Activated naive CD8-positive, alpha-beta T cell treated with anti-CD3 and anti-CD28 coated beads for 36 hours (primary cell): ENCODE measurements around the gene CDKN2B-AS1. TPM values are rescaled to one million over a fixed set of nuclear protein-coding genes. Genes with fewer than 3 reads are reported as not detected.

Experiments
- DNase-seq: peaks from one replicate; pipeline ENCODE4 v3.0.0; 2021
- H3K27ac Mint-ChIP-seq: one replicate; pipeline ENCODE4 v1.8.0; 2022; ENCODE audit warnings: mild to moderate bottlenecking, moderate library complexity, mixed read lengths
- H3K27me3 Mint-ChIP-seq: one replicate; pipeline ENCODE4 v1.8.0; 2022; ENCODE audit warnings: mild to moderate bottlenecking, mixed read lengths
- H3K36me3 Mint-ChIP-seq: one replicate; pipeline ENCODE4 v1.8.0; 2021; ENCODE audit warnings: mild to moderate bottlenecking, mixed read lengths
- H3K4me1 Mint-ChIP-seq: one replicate; pipeline ENCODE4 v1.8.0; 2021; ENCODE audit warnings: mixed read lengths
- H3K4me3 Mint-ChIP-seq: one replicate; pipeline ENCODE4 v1.8.0; 2022; ENCODE audit warnings: mild to moderate bottlenecking, moderate library complexity, mixed read lengths
- H3K9me3 Mint-ChIP-seq: one replicate; pipeline ENCODE4 v1.8.0; 2022; ENCODE audit warnings: mixed read lengths
- total RNA-seq, 2 experiments: library from RNA; stranded (reverse); gene quantifications; one replicate each; pipeline ENCODE4 v1.2.3, GENCODE V29; 2021

Gene CDKN2B-AS1
- total RNA-seq, 2 experiments from 2014 or later = 0.10 TPM; not detected in 1

GRCh38 chr9:22039258-22039657 lies 44.7 kb downstream of the CDKN2B-AS1 start:
- Mint-ChIP-seq H3K27me3 (peaks cover 10% of the 10 kb centered on the region), H3K27ac (no peak overlapping the region), H3K4me3 (no peak overlapping the region), H3K9me3 (no peaks in the 10 kb centered on the region), H3K4me1 (peaks cover 30% of the 10 kb centered on the region), H3K36me3 (no peaks in the 10 kb centered on the region)
- no peak for DNase-seq

GRCh38 chr9:22040760-22041159 lies 46.2 kb downstream of the CDKN2B-AS1 start:
- H3K27ac Mint-ChIP-seq = no peak overlapping the region

GRCh38 chr9:22041344-22041743 lies 46.8 kb downstream of the CDKN2B-AS1 start:
- no peak overlapping the region for H3K27ac Mint-ChIP-seq
- H3K4me3 Mint-ChIP-seq = no peak overlapping the region
- H3K36me3 Mint-ChIP-seq = no peaks in the 10 kb centered on the region
- DNase-seq = no peak
- H3K9me3 Mint-ChIP-seq = no peaks in the 10 kb centered on the region
- H3K27me3 Mint-ChIP-seq = peaks cover 14% of the 10 kb centered on the region
- H3K4me1 Mint-ChIP-seq = peaks cover 29% of the 10 kb centered on the region

More at GRCh38 chr9:22040760-22041159, 46.2 kb downstream of the CDKN2B-AS1 start:
- Mint-ChIP-seq H3K4me3 (no peak overlapping the region), H3K27me3 (peaks cover 14% of the 10 kb centered on the region), H3K9me3 (no peaks in the 10 kb centered on the region), H3K4me1 (peaks cover 28% of the 10 kb centered on the region), H3K36me3 (no peaks in the 10 kb centered on the region)
- no peak for DNase-seq

- no peak overlapping the region for H3K27ac Mint-ChIP-seq
- no peak overlapping the region for H3K4me3 Mint-ChIP-seq
- H3K9me3 Mint-ChIP-seq = no peaks in the 10 kb centered on the region
- H3K27me3 Mint-ChIP-seq = peaks cover 14% of the 10 kb centered on the region
- no peak for DNase-seq
- no peaks in the 10 kb centered on the region for H3K36me3 Mint-ChIP-seq
- peaks cover 32% of the 10 kb centered on the region for H3K4me1 Mint-ChIP-seq
These were observed 47.2 kb downstream of the CDKN2B-AS1 start for GRCh38 chr9:22041775-22042174.

GRCh38 chr9:22043928-22044327 lies 49.3 kb downstream of the CDKN2B-AS1 start:
- H3K36me3 Mint-ChIP-seq = no peaks in the 10 kb centered on the region
- H3K27me3 Mint-ChIP-seq = peaks cover 23% of the 10 kb centered on the region
- no peak for DNase-seq
- H3K4me1 Mint-ChIP-seq = peaks cover 25% of the 10 kb centered on the region
- no peaks in the 10 kb centered on the region for H3K9me3 Mint-ChIP-seq
- H3K4me3 Mint-ChIP-seq = no peak overlapping the region
- no peak overlapping the region for H3K27ac Mint-ChIP-seq

DNA sequence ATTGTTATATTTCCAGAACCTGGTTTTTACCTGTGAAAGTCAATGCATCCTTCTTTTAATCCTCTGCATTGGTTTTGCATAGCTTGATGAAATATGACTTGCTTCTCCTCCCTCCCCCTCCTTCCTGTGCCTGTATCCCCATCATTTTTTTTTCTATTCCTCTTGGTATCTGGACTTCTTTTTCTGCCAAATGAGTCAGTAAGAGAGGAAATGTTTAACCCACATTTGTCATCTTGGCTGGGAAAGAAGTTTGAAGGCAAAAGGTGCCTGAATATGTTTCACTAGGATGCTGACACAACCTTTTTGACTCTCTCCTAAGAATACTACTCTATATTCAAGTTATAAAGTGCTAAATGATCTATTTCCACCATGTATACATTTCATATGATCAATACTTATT lies 50.0 kb downstream of the CDKN2B-AS1 start:
- H3K36me3 Mint-ChIP-seq = no peaks in the 10 kb centered on the region
- H3K9me3 Mint-ChIP-seq = no peaks in the 10 kb centered on the region
- peaks cover 27% of the 10 kb centered on the region for H3K4me1 Mint-ChIP-seq
- DNase-seq = no peak
- H3K27me3 Mint-ChIP-seq = peaks cover 23% of the 10 kb centered on the region
- no peak overlapping the region for H3K27ac Mint-ChIP-seq
- no peak overlapping the region for H3K4me3 Mint-ChIP-seq

- H3K36me3 Mint-ChIP-seq = no peaks in the 10 kb centered on the region
- no peak for DNase-seq
- H3K27me3 Mint-ChIP-seq = peaks cover 20% of the 10 kb centered on the region
- no peak overlapping the region for H3K4me3 Mint-ChIP-seq
- H3K27ac Mint-ChIP-seq = no peak overlapping the region
- H3K4me1 Mint-ChIP-seq = peaks cover 28% of the 10 kb centered on the region
- no peaks in the 10 kb centered on the region for H3K9me3 Mint-ChIP-seq
These were observed 50.8 kb downstream of the CDKN2B-AS1 start for GRCh38 chr9:22045423-22045822.

- no peak overlapping the region for H3K27ac Mint-ChIP-seq
- peaks cover 16% of the 10 kb centered on the region for H3K27me3 Mint-ChIP-seq
- no peak for DNase-seq
- H3K9me3 Mint-ChIP-seq = no peaks in the 10 kb centered on the region
- H3K4me3 Mint-ChIP-seq = no peak overlapping the region
- H3K4me1 Mint-ChIP-seq = peaks cover 27% of the 10 kb centered on the region
- no peaks in the 10 kb centered on the region for H3K36me3 Mint-ChIP-seq
These were observed 51.8 kb downstream of the CDKN2B-AS1 start for GRCh38 chr9:22046243-22046885.

- Mint-ChIP-seq H3K36me3 (no peaks in the 10 kb centered on the region), H3K27me3 (peaks cover 13% of the 10 kb centered on the region), H3K27ac (no peak overlapping the region), H3K4me3 (no peak overlapping the region), H3K9me3 (no peaks in the 10 kb centered on the region), H3K4me1 (peaks cover 37% of the 10 kb centered on the region)
- no peak for DNase-seq
These were observed 53.0 kb downstream of the CDKN2B-AS1 start for GRCh38 chr9:22047596-22047995.

DNA sequence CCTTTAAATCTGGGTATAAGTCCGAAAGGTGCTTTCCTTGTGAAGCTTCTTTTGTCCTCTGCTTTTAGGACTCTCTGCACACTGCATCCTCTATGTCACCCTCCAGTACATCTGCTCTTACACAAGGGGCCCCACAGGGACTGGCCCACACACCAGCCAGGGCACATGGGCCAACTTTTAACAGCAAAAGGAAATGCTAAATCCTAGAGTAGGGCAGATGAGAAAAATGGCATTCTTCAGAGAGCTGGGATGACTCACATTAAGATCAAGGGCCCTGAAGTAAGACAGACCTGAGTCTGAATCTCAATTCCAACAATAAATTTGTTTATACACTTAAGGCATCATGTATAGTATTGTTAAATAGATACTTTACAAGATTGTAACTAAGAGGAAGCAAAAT lies 54.8 kb downstream of the CDKN2B-AS1 start:
- no peak overlapping the region for H3K27ac Mint-ChIP-seq
- no peaks in the 10 kb centered on the region for H3K9me3 Mint-ChIP-seq
- H3K4me1 Mint-ChIP-seq = peaks cover 46% of the 10 kb centered on the region
- H3K4me3 Mint-ChIP-seq = no peak overlapping the region
- DNase-seq = no peak
- no peaks in the 10 kb centered on the region for H3K36me3 Mint-ChIP-seq
- H3K27me3 Mint-ChIP-seq = peaks cover 13% of the 10 kb centered on the region

DNA sequence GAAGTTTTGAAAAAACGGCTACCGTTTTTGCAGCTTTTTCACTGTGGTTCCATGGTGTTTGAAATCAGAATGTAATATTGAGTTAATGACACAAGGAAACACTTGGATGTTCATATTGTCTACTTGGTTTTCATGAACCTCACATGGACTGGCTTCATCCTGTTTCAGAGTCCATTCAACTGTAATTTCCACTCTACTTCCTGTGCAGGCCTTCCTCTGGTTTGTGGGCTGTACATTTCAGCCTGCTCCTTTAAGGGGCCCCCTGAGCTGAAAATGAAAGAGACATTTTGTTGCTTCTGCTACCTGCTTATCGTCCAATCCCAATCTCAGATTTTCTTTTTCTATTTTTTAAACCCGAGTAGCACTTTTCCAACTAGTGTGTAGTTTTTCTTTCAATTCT lies 56.3 kb downstream of the CDKN2B-AS1 start:
- Mint-ChIP-seq H3K4me3 (peak overlapping the region; percentile 12), H3K9me3 (no peaks in the 10 kb centered on the region), H3K4me1 (peaks cover 43% of the 10 kb centered on the region), H3K27me3 (peaks cover 12% of the 10 kb centered on the region), H3K27ac (peak overlapping the region; percentile 57), H3K36me3 (no peaks in the 10 kb centered on the region)
- peak; percentile 30 for DNase-seq

DNA sequence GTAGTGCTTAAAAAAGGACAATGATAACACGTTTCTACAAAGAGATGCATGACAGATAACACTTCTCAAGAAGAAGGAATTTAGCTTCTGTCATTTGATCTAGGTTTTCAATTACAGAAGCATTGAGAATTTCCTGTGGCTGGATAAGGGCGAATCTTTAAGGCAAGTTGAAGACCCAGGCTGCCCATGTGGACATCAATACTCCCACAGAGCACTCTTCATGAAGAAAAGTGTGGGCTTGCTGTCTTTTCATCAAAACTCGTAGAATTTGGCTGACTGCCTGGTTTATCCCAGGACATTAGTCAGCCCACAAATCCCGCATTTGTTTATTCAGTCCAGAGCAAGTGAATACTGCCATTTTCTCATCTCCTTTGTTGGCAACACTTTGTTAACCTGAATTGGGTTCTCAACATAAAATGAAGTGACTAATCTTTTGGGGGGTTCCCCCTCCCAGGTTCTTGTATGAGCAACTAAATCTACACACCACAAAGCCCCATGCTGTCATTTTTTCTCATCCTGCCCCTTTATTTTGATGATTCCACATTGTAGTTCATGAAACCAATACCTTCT lies 57.9 kb downstream of the CDKN2B-AS1 start:
- Mint-ChIP-seq H3K27me3 (peaks cover 12% of the 10 kb centered on the region), H3K27ac (peak overlapping the region; percentile 85), H3K36me3 (no peaks in the 10 kb centered on the region), H3K9me3 (no peaks in the 10 kb centered on the region), H3K4me1 (peaks cover 36% of the 10 kb centered on the region), H3K4me3 (peak overlapping the region; percentile 59)
- DNase-seq = peak; percentile 35

DNA sequence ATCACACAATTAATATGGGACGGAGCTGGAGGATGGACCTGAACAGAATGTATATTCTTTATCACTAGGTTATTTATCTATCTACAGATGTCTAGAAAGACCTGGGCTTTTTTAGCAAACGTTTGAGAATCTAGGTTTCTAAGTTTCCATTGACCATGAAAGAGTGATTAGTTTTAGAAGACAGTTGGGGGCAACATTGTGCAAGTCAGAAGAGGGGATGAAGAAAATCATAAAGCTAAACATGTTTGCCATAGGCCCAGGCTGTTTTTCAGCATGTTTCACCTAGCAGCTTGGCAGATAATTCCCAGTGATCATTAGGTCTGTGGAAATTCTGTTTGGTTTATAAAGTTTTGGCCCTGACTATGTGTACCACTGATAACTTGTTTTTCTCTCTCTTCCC lies 58.6 kb downstream of the CDKN2B-AS1 start:
- H3K27me3 Mint-ChIP-seq = peaks cover 8% of the 10 kb centered on the region
- H3K36me3 Mint-ChIP-seq = no peaks in the 10 kb centered on the region
- DNase-seq = no peak
- H3K27ac Mint-ChIP-seq = peak overlapping the region; percentile 85
- no peaks in the 10 kb centered on the region for H3K9me3 Mint-ChIP-seq
- H3K4me1 Mint-ChIP-seq = peaks cover 36% of the 10 kb centered on the region
- H3K4me3 Mint-ChIP-seq = peak overlapping the region; percentile 59

DNA sequence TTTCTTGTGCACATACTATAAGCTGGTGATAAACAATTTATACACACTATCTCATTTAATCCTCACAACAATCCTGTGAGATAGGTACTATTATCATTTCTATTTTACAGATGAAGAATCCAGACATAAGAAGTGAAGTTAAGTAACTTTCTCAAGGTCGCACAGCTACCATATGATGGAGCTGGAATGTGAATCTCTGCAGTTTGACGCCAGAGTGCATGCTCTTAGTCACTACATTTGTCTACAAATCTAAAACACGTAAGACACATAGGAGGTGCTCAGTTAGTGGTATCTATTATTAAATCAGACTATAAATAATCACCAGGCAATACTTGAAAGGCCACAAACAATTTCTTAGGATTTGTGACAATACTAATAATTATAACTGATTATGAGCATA lies 59.5 kb downstream of the CDKN2B-AS1 start:
- no peak overlapping the region for H3K27ac Mint-ChIP-seq

DNA sequence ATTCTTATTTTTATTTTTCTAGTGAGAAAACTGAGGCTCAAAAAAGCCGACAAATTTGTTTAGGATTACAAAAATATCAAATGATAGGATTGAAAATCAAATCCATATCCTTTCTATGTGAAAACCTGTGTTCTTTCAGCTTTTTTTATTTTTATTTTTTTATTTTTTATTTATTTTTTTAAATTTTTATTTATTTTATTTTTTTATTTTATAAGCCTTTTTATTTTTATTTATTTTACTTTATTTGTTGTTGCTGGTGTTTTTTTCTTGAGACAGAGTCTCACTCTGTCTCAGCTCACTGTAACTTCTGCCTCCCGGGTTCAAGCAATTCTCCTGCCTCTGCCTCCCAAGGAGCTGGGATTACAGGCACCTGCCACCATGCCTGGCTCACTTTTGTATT lies 59.9 kb downstream of the CDKN2B-AS1 start:
- H3K36me3 Mint-ChIP-seq = no peaks in the 10 kb centered on the region
- H3K27ac Mint-ChIP-seq = no peak overlapping the region
- H3K4me1 Mint-ChIP-seq = peaks cover 33% of the 10 kb centered on the region
- H3K9me3 Mint-ChIP-seq = no peaks in the 10 kb centered on the region
- peaks cover 3% of the 10 kb centered on the region for H3K27me3 Mint-ChIP-seq
- no peak overlapping the region for H3K4me3 Mint-ChIP-seq
- DNase-seq = no peak

More for the DNA sequence above, 59.5 kb downstream of the CDKN2B-AS1 start:
- H3K4me3 Mint-ChIP-seq = no peak overlapping the region
- no peaks in the 10 kb centered on the region for H3K9me3 Mint-ChIP-seq
- no peak for DNase-seq
- peaks cover 36% of the 10 kb centered on the region for H3K4me1 Mint-ChIP-seq
- no peaks in the 10 kb centered on the region for H3K36me3 Mint-ChIP-seq
- peaks cover 3% of the 10 kb centered on the region for H3K27me3 Mint-ChIP-seq

GRCh38 chr9:22055090-22055489 lies 60.5 kb downstream of the CDKN2B-AS1 start:
- Mint-ChIP-seq H3K27ac (no peak overlapping the region), H3K4me1 (peaks cover 32% of the 10 kb centered on the region), H3K27me3 (peaks cover 3% of the 10 kb centered on the region), H3K4me3 (no peak overlapping the region), H3K36me3 (no peaks in the 10 kb centered on the region), H3K9me3 (no peaks in the 10 kb centered on the region)
- DNase-seq = no peak
